Suprapubic skin (tissue), 4 donors: ENCODE measurements around the gene EHD3. TPM values are rescaled to one million over a fixed set of nuclear protein-coding genes. Genes with fewer than 3 reads are reported as not detected.

Experiments
- DNase-seq, 2 donors: peaks; one replicate each; pipeline ENCODE4 v3.0.0-alpha.2; 2019; ENCODE audit warnings: low spot score in 2 of 2
- H3K27ac ChIP-seq: fragments of 200-600 bp; sonication (generic); one replicate; pipeline ENCODE4 v1.5.1; 2019
- H3K27me3 ChIP-seq: fragments of 200-600 bp; sonication (generic); one replicate; pipeline ENCODE4 v1.5.1; 2019
- H3K36me3 ChIP-seq: fragments of 200-600 bp; sonication (generic); one replicate; pipeline ENCODE4 v1.5.1; 2019
- H3K4me1 ChIP-seq: fragments of 200-600 bp; sonication (generic); one replicate; pipeline ENCODE4 v1.5.1; 2019
- H3K4me3 ChIP-seq: fragments of 200-600 bp; sonication (generic); one replicate; pipeline ENCODE4 v1.5.1; 2019; ENCODE audit warnings: mild to moderate bottlenecking
- H3K9me3 ChIP-seq: fragments of 200-600 bp; sonication (generic); one replicate; pipeline ENCODE4 v1.5.1; 2019
- CTCF ChIP-seq, 2 donors: fragments of 200-600 bp in 1 of 2; fragments of 450-650 bp in 1 of 2; sonication (generic) in 1 of 2; IDR thresholded peaks; one replicate each; pipeline ENCODE4 v1.5.1; 2016 to 2019; ENCODE audit warnings: antibody characterized with exemption in 2 of 2, mild to moderate bottlenecking in 1 of 2, moderate library complexity in 1 of 2
- EP300 ChIP-seq: sonication (generic); formaldehyde crosslinking; IDR thresholded peaks from one replicate; pipeline ENCODE4 v1.6.1; 2017; ENCODE audit warnings: antibody characterized with exemption
- POLR2A ChIP-seq, 2 donors: fragments of 450-650 bp; IDR thresholded peaks; one replicate each; pipeline ENCODE4 v1.6.1; 2017; ENCODE audit warnings: antibody characterized with exemption in 2 of 2, mild to moderate bottlenecking in 2 of 2, moderate library complexity in 2 of 2
- POLR2AphosphoS5 ChIP-seq, 3 donors: sonication (generic); formaldehyde crosslinking; IDR thresholded peaks; one replicate each; pipeline ENCODE4 v1.6.1; 2017; ENCODE audit warnings: antibody characterized with exemption in 3 of 3
- WGBS: methylation state at CpG from one replicate; pipeline ENCODE4 v1.1.5; 2018; 5-methylcytosine and 5-hydroxymethylcytosine counted together
- total RNA-seq, 4 donors: library from RNA; depleted of rRNA; stranded (reverse); fragments of >200 nt; gene quantifications; one replicate each; pipeline ENCODE4 v1.1.0, GENCODE V29; 2016

The EHD3 gene
- total RNA-seq, 4 donors from 2014 or later = 3.9 to 7.0 (median 5.2) TPM

GRCh38 chr2:31236433-31237205 is 2.7 kb downstream of the EHD3 start:
- Histone ChIP-seq H3K27me3 (no peaks in the 10 kb centered on the region), H3K9me3 (no peaks in the 10 kb centered on the region), H3K4me1 (peaks cover 68% of the 10 kb centered on the region), H3K36me3 (no peaks in the 10 kb centered on the region), H3K27ac (no peak overlapping the region), H3K4me3 (no peak overlapping the region)
- TF ChIP-seq CTCF (IDR thresholded peaks at IDR 0.05) = no peak
- no peak for TF ChIP-seq POLR2AphosphoS5 (IDR thresholded peaks at IDR 0.05)
- no peak for TF ChIP-seq EP300
- no peak for TF ChIP-seq POLR2A (IDR thresholded peaks at IDR 0.05)
- WGBS = 80% methylated on average over 7 of the region's 7 CpGs
- DNase-seq = no peak

DNA sequence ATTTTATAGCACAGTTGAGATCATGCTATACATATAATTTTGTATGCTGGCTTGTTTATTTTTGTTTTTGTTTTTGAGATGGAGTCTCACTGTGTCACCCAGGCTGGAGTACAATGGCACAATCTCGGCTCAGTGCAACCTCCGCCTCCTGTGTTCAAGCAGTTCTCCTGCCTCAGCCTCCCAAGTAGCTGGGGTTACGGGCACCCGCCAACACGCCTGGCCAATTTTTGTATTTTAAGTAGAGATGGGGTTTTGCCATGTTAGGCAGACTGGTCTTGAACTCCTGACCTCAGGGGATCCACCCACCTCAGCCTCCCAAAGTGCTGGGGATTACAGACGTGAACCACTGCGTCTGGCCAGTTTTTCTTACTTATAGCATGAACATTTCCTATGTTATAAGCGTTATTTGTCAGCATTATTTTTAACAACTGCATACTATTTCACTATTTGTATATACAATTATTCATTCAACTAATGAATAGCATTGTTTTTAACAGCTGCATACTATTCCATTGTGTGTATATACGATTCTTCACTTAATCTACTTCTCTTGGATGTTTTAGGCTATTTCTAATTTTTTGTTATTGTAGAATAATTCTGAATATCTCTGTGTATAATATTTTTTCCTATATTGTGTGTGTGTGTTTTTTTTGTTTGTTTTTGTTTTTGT is 3.5 kb downstream of the EHD3 start:
- WGBS = 90% methylated on average over 9 of the region's 9 CpGs
- Histone ChIP-seq H3K4me1 (peaks cover 68% of the 10 kb centered on the region), H3K27ac (no peak overlapping the region), H3K27me3 (no peaks in the 10 kb centered on the region), H3K9me3 (no peaks in the 10 kb centered on the region), H3K36me3 (no peaks in the 10 kb centered on the region), H3K4me3 (no peak overlapping the region)
- no peak for TF ChIP-seq POLR2A (IDR thresholded peaks at IDR 0.05)
- TF ChIP-seq CTCF (IDR thresholded peaks at IDR 0.05) = no peak
- TF ChIP-seq EP300 = no peak
- no peak for TF ChIP-seq POLR2AphosphoS5 (IDR thresholded peaks at IDR 0.05)
- no peak for DNase-seq

DNA sequence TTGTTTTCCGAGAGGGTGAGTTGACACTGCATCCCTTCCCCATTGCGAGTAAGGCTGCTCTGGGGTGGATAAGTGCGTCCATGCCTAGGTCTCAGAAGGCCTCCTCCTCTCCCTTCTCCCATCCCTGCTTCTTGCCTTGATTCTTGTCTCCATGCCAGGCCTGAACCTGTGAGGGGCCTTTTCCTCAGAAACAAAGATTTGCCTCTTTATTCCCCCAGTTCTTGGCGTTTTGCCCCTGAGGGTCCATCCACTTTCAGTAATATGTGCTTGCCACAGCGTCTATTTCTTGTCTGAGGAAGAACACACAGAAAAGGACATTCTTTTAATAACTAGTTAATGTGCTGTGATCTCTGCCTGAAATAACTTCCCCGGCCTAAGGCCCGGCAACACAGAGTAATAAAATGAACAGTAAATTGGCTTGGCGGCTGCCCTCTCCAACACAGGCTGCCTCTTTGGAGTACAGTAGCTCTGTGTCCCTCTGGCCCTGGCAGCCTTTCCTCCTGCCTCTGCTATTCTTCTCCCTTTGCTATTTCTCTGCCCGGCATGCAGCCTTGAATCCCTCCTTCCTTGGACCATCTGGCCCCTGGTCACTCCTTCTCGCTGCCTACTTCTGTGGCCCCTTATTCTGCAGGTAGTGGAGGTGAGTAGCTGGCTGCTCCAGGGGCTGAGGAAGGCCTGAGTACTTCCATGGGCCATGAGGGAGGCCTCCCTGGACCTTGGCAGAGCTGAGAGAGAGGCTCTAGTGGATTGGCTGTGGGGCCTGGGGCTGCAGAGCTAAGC is 4.4 kb downstream of the EHD3 start:
- H3K27me3 ChIP-seq = no peaks in the 10 kb centered on the region
- whole genome bisulfite sequencing = 69% methylated on average over 10 of the region's 10 CpGs
- no peaks in the 10 kb centered on the region for H3K9me3 ChIP-seq
- H3K4me1 ChIP-seq = peaks cover 60% of the 10 kb centered on the region
- H3K4me3 ChIP-seq = no peak overlapping the region
- DNase-seq = no peak
- H3K36me3 ChIP-seq = no peaks in the 10 kb centered on the region
- no peak for TF ChIP-seq POLR2A (IDR thresholded peaks at IDR 0.05)
- no peak for TF ChIP-seq EP300
- no peak for TF ChIP-seq CTCF (IDR thresholded peaks at IDR 0.05)
- no peak for TF ChIP-seq POLR2AphosphoS5 (IDR thresholded peaks at IDR 0.05)
- H3K27ac ChIP-seq = peak overlapping the region; percentile 20

- DNase-seq = no peak
- Histone ChIP-seq H3K4me3 (no peak overlapping the region), H3K9me3 (no peaks in the 10 kb centered on the region), H3K27me3 (no peaks in the 10 kb centered on the region), H3K4me1 (peaks cover 54% of the 10 kb centered on the region), H3K36me3 (no peaks in the 10 kb centered on the region), H3K27ac (peak overlapping the region; percentile 50)
- 81% methylated on average over 11 of the region's 13 CpGs for WGBS
- TF ChIP-seq POLR2A (IDR thresholded peaks at IDR 0.05) = no peak
- no peak for TF ChIP-seq POLR2AphosphoS5 (IDR thresholded peaks at IDR 0.05)
- TF ChIP-seq EP300 = no peak
- TF ChIP-seq CTCF (IDR thresholded peaks at IDR 0.05) = no peak
Observed at GRCh38 chr2:31238906-31239592, 5.1 kb downstream of the EHD3 start.
